ENCODE measurements around the gene GPX5.

The GPX5 gene

DNA sequence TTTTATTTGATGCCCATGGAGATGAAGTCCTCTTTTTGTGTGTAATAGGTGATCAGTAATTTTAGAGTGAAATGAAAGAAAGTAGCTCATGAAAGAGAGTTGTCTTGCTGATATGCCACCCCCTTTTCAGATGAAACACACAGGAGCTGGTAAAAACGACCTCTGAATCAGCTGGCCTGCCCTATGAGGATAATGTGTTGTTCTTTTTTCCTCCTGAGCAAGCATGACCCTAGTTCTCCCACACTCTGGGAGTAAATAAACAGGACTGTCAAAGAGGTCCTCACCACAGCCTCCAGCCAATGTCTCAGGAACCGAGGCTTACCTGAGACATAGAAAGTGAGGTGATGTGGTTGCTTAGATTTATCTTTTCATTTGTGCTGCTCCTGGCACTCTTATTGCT, 29.5 kb downstream of the GPX5 start:
- DNase-seq (ENCODE audit: low read depth in 2 of 2), result no peak

DNA sequence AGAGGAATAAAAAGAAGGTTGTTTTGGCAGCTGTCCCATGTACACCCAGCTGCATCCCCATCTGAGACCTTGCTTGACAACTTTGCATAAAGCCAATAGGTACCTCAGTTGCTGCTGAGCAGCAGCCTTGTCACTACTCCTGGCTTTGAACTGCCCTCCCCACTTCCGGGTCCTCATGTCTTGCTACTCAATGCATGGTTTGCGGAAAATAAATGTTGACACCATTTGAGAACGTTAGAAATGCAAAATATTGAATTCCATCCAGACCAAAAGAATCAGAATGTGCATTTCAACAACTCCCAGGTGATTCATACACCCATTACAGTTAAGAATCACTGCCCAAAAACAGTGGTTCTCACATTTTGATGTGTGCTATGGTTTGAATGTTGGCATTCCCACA, 32.9 kb downstream of the GPX5 start:
- no peak for DNase-seq (ENCODE audit: low read depth in 2 of 2)

DNA sequence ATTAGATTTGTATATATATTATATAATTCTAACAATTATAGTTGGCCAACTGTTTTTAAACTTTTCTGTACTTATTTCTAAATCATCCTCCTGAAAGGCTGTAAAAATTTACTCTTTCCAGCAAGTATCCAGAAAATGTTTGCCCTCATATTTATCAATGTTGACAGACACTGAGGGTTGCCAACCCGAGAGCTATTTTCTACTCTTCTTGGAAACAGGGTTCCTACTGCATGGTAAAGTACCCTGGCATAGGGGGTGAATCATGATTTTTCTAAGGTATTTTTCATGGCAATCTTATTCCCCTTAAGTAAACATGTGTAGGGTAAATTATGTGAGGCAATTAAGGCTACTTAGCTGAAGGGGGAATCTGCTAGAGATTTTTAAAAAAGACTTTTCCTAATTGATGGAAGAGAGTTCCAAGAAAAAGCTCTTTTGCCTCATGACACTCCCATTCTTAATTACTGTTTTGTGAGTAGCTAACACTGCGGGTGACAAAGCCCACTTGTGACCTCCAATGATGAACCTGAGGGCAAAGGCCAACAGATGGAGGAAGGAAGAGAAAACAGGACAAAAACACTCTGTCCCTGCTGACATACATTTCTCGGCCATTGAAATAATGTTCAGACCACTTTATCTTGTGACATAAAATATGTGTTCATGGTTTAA, 37.9 kb downstream of the GPX5 start:
- DNase-seq (ENCODE audit: low read depth in 2 of 2), result no peak

DNA sequence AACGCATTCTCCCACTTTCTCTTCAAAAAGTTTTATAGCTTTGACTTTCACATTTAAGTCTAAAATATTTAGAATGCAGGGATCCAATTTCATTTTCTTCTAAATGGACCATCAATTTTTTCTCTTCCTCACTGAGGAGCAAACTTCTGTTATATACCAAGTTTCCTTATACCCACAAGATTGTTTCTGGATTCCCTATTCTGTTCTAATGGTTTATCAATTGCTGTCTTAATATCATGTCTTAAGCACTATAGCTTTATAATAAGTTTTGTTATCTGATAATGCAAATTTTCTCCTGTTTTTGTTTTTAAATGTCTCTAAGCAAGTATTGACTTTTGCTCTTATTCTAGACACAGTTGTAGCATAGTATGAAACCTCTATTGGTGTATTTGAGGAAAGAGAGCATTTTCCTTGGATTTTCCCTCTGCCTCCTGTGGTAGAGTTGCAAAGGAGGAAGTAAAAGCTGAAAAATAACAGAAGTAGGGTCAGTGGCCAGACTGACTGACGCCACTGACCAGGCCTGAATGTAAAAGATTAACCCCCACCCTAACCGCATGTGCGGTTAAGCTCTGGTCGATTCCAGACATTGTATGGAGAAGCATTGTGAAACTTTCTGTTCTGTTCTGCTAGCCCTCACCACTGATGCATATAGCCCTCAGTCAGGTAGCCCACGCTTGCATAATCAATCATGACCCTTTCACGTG, 40.3 kb downstream of the GPX5 start:
- no peak for DNase-seq (ENCODE audit: low read depth in 2 of 2)

DNA sequence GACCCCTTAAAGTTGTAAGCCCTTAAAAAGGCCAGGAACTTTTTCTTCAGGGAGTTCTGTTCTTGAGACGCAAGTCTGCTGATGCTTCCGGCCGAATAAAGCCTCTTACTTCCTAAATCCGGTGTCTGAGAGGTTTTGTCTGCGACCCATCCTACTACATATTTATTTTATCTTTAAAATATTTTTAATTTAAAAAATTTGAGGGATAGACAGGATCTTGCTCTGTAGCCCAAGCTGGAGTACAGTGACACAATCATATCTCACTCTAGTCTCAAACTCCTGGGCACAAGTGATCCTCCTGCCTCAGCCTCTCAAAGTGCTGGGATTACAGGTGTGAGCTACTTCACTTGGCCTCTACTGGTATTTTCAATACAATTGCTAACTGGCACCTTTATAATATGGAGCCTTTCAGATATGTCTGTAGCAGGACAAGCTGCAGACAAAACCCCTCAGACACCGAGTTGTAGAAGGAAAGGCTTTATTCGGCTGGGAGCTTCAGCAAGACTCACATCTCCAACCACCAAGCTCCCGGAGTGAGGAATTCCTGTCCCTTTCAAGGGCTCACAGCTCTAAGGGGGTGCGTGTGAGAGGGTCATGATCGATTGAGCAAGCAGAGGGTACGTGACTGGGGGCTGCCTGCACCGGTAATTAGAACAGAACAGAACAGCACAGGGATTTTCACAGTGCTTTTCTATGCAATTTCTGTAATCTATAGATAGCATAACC, 41.0 kb downstream of the GPX5 start:
- DNase-seq (ENCODE audit: low read depth in 2 of 2), result no peak

DNA sequence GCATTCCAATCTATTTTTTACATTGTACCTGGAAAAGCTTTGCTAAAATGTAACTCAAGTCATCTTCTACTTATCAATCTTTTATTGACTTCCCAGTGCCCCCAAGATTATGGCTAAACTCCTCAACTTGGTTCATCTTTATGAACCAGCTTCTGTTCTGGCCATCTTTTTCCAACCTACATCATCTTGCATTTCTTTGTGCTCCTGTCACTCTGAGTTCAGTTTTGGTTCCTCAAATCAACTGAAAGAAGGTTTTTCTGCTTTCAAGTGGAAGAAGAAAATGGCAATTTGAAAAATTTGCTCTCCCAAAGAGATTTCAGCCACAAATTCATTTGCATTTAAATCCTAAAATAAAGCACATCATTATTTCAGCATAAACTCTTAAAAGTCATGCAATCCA, 41.8 kb downstream of the GPX5 start:
- no peak for DNase-seq (ENCODE audit: low read depth in 2 of 2)

DNA sequence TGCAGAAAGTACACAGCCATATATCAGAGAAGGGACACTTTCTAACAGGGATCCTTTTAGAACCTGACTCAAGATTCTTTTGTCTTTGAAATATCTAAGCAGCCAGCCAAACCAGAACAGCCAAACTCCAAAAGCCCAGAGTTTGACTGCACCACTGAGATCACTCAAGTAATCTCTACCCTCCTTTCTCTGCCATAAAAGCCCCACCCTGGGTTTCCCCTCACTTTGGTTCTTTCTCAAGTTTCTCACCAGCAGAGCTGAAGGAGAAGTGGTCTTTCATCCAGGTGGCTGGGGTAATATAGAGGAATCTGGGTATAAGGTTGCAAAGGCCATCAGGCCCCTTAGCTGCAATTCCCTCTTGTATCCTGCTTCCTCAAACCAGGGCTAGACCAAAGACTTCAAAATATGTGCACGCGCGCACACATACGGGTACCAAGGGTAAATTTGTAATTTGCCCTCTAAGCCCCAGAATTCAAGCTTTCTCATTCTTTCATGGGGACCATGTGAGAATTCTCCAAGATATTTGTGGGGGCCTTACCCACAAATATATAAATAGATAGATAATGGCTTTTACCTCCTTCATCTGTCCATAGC, 42.9 kb downstream of the GPX5 start:
- no peak for DNase-seq (ENCODE audit: low read depth in 2 of 2)

DNA sequence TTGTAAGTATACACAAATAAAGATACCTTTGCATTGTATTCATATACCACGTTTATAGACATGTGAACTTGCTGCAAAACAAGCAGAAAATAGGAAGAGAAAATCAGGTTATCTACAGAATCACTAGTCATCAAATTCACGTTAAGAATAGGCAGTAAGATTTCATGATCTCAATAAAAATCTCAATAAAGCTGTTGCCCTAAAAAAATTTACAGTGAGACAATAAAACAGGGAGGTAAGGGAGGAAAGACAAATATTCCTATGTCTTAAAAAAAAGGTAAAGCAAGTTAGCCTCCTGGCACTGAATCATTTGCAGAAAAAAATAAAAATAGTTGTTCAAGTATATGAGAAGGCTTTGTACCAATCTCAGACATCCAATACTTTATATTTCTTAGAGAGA, 44.1 kb downstream of the GPX5 start:
- DNase-seq (ENCODE audit: low read depth in 2 of 2), result no peak

DNA sequence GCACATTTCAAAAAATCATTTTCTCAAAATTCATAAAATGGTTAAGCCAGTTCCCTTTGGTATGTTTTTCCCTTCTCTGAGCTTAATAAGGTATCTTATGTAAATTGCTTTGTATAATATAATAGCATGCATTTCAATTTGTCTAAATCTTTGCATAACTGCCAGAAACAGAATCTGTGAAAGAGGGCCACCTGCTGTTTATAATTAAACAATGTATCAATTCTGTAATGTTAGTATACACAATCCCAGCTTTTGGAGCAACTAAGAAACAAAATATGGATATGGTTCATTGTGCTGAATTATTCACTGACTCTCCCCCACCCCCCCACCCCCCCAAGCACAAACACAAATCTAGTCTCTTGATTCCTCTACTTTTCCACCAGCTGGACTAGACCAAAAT, 54.8 kb downstream of the GPX5 start:
- no peak for DNase-seq (ENCODE audit: low read depth in 2 of 2)

DNA sequence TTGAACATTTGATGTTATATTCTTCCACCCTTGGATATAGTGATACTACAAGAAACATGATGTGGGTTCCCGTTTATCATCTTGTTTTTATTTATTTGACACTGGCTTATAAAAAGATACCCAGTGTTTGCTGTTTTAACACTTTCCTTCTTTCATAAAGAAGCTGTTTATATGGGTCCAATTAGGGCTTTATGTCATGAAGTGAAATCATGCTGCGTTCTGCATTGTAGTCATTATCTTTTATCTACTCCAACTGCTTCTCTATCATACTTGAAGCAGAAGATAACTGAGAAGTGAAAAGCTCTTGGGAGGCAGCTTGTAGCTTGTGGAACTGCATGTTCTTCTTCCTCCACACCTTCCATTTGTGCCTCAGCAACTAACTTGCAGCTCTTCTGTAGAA, 57.8 kb downstream of the GPX5 start:
- no peak for DNase-seq (ENCODE audit: low read depth in 2 of 2)
